ENCODE data around the gene OTUB2.

DNA sequence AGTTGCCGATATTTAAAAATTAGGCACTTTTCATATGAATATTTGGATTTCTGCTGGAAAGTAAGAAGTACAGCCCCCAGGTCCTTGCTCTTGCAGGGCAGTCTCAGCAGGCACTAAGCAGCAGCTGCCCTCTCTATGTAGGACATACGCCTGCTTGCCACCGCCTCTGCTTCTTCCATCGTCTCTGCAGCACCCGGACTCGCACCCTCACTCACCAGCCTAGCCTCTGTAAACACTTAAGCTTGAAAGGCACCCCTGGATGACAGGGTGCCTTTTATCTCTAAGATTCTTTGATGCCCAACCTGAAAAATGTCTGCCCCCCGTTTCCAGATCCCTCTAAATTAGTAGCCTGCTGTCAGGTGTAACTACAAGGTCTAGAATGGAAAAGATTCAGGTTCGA is 19.0 kb downstream of the OTUB2 start:
- TF ChIP-seq, protein P1, sequence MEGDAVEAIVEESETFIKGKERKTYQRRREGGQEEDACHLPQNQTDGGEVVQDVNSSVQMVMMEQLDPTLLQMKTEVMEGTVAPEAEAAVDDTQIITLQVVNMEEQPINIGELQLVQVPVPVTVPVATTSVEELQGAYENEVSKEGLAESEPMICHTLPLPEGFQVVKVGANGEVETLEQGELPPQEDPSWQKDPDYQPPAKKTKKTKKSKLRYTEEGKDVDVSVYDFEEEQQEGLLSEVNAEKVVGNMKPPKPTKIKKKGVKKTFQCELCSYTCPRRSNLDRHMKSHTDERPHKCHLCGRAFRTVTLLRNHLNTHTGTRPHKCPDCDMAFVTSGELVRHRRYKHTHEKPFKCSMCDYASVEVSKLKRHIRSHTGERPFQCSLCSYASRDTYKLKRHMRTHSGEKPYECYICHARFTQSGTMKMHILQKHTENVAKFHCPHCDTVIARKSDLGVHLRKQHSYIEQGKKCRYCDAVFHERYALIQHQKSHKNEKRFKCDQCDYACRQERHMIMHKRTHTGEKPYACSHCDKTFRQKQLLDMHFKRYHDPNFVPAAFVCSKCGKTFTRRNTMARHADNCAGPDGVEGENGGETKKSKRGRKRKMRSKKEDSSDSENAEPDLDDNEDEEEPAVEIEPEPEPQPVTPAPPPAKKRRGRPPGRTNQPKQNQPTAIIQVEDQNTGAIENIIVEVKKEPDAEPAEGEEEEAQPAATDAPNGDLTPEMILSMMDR (IDR thresholded peaks at IDR 0.05): no peak
- TF ChIP-seq POLR2A (IDR thresholded peaks at IDR 0.05): no peak
